Measurements from ENCODE around the gene HIGD1C.
"Not testable (repeated sequence)": the region's sequence is repeated elsewhere in the genome, so short reads cannot be mapped to it uniquely, and the experiment has no call there.

HIGD1C gene

DNA sequence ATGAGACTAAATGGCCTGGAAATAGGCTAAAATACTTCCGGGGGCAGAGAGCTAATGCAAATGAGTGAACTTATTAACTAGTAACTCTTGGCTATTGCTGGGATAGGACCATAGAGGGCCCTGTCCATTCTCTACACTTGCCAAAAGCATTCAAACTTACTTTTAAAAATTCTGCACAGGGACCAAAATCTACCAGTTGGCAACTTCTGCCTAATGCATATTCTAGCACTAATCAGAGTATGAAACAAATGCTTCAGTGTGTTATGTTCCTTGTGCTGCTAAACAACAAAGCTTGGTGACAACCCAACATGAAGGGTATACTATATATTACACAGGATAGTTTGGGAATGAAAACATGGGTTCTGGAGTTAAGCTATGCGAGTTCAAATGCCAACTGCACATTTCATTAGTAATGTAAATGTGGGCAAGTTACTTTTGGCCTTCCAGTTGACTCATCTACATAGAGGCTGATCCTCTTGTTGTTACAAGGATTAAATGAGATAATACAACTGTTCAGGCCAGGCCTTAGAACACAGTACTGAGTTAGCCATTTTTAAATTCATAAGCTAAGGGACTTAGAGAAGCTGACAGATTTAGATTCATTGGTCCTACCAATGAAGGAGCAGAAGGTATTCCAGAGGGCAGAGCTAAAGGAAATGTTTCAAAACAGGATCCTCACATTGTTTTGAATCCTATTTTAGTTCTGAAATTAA, 32.4 kb downstream of the HIGD1C start:
- no peak for DNase-seq (ENCODE audit: low read depth in 2 of 2)

DNA sequence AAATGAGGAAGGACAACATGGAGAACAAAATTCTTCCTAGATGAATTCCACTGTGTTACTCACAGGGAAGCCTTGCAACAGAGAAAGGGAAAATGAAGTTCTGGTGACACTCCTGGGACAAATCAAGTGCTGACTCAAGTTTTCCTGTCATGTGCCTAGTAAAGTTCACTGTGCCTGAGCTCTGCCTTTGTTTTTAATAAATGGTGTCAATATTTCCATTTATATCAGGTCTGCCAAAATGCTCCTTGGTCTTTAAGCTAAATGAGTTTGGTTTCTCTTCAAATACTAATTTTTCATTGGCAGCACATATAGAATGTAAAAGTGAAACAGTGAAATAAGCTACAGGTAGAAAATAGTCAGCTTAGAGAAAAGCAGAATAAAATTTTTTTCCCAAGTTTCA, 33.0 kb downstream of the HIGD1C start:
- DNase-seq (ENCODE audit: low read depth in 2 of 2), result peak; percentile 21 to 29

DNA sequence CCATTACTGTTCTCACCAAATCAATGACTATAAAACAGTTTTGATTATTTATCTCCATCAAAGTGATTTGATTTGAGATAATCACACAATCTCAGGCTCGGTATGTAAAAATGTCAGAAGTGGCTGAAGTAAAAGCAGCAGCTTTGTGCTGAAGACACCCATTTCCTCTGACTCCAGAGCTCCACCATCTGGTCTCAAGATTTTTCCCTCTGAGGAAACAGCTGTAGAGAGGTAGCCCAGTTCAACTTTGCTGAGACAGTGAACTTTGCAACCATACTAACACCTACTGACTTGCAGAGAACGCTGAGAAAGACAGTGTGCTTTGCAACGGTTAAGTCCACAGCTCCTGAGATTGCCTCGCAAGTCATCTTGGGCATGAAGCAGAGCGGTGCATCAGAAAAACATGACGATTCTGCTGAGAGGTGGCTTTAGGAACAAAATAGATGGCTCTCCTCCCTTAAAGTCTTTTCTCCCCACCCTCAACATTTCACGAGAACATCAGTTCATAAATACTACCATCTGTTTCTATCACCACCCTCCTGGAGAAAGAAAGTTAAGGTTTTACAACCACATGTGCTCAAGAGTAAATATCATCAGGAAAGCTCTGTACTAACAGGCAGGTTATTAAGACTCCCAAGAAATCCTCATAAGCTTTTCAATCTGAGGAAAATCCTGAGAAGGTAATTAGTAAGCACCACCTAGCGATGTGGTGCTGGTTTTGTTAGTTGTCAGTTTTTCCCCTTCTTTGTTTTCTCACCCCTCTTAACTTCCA, 34.8 kb downstream of the HIGD1C start:
- DNase-seq (ENCODE audit: low read depth in 2 of 2), result peak; percentile 32 to 35

DNA sequence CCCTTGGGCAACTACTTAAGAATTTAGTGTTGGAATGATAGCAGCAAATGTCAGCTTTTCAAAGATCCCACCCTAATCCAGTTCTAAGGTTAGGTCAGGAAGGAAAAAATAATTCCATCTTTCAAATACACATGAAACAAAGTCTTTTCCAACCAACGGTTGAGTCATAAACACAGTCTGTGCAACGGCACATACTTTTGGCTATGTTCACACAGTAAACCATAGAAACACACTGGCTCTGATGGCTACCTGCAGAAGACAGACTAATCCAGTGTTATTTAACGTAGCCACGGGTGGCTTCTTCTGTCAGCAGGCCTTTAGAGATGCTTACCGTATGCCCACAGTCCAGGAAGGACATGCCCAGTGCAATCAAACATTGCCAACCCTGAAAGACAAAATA, 35.7 kb downstream of the HIGD1C start:
- no peak for DNase-seq (ENCODE audit: low read depth in 2 of 2)

DNA sequence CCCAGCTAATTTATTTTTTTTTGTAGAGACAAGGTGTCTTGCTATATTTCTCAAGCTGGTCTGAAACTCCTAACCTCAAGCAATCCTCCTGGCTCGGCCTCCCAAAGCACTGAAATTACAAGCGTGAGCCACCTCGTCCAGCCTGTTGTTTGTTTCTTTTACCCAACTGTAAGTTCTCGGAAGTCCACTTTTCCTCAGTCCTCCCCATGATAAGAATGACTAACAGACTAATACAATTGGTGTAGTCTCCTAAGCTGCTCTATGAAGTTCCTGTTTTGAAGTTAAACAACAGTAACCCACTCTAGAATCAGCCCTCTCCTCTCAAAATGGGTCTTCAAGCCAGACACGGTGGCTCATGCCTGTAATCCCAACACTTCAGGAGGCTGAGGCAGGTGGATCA, 36.5 kb downstream of the HIGD1C start:
- no peak for DNase-seq (ENCODE audit: low read depth in 2 of 2)

DNA sequence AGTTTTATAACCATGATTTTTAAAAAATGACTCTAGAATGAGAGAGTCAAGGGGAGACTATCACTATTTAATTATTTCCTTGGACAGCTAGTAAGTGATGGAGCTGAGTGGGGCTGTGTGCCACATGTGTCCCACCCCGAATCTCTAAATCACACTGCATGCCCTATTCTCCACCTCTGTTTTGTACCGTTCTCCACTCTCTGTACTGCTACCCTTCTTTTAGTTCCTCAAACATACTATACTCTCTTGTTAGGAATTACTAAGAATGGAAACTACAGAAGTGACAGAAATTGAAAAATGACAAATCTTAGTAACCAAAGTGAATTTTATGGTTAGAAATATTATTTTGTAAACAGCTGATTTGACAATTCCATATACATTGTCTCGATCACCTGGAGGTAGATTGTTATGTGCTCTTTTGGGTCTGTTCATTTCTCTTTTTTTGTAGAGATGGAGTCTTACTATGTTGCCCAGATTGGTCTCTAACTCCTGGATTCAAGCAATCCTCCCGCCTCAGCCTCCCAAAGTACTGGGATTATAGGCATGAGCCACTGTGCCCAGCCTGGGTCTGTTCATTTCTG, 37.9 kb downstream of the HIGD1C start:
- no peak for DNase-seq (ENCODE audit: low read depth in 2 of 2)

DNA sequence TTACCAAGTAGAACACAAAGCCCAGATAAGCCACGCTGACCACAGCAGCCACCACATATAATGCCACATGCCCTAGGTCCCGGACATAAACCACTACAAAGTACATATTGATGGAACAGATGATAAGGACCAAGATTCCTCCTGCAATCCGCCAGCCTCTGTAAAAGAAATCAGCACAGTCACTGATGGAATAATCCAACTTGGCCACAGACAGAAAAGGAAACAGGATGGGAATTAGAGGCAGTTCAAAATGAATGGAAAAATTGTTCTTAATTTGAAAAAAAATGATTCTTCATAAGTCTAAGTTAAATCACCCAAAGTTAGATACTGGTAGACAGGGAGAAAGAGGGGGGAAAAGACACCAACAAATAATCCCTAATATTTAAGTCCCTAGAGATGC, 38.4 kb downstream of the HIGD1C start:
- DNase-seq (ENCODE audit: low read depth in 2 of 2), result no peak

DNA sequence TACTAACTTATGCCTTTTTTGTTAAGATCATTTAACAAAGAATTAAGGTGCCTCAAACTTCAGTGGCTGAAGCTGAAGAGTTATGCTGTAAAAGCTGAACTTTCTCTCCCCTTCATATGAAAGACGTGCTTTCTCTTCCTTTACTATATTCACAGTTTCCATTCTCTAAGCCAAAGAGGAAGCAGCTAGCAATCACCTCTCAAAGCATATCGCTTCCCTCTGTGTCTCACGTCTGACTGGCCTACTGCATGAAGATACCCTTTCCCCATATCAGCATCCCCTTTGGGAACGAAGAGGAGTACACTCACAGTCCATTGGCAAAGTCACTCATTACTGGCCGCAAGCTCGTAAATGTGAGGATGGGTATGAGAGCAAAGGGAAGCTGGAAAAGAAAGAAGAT, 38.9 kb downstream of the HIGD1C start:
- no peak for DNase-seq (ENCODE audit: low read depth in 2 of 2)

DNA sequence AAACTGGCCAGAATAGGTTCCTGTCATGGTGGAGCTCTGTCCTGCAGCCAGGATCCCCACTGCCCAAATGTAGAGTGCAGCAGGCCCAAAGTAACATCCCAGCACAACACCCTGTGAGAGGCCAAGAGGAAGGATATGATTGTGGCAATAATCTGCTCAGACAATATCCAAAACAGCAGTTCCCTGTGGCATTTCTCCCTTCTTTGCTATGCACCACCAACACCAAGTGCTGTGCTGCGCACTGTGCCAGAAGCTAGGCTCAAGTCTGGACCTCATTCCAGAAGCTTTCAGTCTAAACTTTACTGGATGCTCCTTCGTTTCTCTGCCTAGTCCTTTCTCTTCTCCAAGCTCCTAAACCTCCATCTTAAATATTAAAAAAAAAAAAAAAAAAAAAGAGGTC, 40.5 kb downstream of the HIGD1C start:
- no peak for DNase-seq (ENCODE audit: low read depth in 2 of 2)

DNA sequence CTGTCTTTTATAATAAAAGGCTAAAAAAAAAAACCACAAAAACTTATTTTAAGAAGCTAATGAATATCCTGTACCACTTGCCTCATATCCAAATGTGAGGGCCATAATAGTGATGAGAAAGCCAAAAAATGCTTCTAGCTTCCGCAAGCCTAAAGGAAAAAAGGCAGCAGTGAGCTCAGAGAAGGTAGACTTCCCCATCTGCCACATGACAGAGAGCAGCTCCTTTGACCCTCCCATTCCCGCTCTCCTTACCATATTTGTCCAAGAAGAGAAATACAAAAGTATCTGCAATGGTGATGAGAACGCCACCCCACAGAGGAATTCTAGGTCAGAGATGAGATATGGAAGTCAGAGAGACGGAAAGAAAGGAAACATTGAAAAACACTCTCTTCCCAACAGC, 46.7 kb downstream of the HIGD1C start:
- DNase-seq (ENCODE audit: low read depth in 2 of 2), result no peak

DNA sequence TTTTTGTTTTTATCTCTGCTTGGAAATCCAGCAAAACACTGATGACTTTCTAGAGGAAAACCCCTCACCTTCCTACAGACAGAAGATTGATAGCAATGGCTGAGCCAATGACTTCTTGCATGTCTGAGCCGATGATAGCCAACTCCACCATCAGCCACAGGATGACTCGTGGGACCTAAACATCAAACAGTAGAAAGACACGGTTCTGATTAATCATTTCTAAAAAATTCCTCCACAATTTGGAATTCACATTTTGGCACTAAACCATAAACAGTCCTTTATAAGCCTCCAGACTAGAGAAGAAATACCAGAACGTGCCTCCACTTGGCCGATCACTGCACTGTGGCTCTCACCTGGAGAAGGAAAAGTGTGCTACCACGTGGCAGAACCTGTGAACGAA, 47.9 kb downstream of the HIGD1C start:
- peak; percentile 57 to 63 for DNase-seq (ENCODE audit: low read depth in 2 of 2)

DNA sequence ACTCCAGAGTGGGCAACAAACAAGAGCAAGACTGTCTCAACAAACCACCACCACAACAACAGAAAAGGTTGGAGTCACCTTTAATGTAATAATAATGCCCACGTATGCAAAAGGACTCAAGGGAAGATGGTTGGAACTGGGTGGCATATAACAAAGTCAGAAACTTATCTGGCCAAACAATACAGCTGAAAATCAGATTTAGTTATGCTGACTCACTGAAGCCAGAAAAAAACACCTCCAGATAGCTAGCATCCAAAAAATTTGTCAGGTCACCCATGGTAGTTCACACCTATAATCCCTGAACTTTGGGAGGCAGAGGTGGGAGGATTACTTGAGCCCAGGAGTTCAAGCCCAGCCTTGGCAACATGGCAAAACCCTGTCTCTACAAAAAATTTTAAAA, 49.5 kb downstream of the HIGD1C start:
- no peak for DNase-seq (ENCODE audit: low read depth in 2 of 2)

DNA sequence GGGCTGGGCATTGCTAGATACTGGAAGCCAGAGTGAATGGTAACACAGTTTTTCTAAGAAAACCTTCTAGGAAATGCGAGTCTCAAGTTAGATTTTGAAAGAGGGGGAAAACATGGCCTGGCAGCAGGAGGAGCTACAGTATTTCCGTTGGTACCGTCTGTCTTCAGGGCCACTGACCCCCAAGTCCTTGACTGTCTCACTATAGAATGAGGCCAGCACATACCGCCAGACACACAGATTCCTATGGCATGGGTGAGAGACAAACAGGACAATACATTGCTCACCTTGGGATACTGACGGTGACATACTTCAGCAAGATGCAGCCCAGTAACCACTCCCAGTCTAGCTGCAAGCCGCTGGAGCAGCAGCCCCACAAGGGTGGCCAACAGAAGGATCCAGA, 52.2 kb downstream of the HIGD1C start:
- no peak for DNase-seq (ENCODE audit: low read depth in 2 of 2)

DNA sequence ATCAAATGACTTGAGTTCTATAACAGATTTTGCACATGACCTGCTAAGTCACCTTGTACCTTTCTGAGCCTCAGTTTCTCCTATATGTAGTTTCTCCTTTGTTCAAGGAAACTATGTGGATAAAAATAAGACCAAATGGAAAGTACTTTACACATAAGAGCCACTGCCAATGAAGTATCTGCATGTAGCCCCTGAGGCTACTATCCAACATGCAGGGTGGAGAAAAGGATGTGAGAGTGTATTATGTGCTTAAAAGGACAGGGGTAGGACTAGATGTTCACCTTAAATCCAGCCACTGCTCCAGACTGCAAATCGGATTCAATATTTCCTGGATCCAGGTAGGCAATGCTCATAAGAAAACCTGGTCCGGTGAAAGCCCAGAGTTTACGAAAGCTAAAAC, 52.7 kb downstream of the HIGD1C start:
- DNase-seq (ENCODE audit: low read depth in 2 of 2), result no peak

DNA sequence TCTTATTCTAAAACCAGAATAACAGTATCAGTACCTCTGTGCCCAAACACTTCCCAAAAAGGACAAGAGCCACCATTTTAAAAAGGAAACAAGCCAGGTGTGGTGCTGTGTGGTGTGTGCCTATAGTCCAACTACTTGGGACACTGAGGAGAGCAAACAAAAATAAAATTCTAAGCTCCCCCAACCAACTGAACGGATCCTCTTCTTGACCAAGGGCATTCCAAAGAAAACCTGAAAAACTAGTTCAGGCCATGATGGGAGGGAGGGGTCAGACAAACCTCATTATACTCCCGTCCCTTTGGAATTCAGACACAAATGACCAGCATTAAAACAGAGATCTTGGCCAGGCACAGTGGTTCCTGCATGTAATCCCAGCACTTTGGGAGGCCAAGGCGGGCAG, 53.3 kb downstream of the HIGD1C start:
- no peak for DNase-seq (ENCODE audit: low read depth in 2 of 2)

DNA sequence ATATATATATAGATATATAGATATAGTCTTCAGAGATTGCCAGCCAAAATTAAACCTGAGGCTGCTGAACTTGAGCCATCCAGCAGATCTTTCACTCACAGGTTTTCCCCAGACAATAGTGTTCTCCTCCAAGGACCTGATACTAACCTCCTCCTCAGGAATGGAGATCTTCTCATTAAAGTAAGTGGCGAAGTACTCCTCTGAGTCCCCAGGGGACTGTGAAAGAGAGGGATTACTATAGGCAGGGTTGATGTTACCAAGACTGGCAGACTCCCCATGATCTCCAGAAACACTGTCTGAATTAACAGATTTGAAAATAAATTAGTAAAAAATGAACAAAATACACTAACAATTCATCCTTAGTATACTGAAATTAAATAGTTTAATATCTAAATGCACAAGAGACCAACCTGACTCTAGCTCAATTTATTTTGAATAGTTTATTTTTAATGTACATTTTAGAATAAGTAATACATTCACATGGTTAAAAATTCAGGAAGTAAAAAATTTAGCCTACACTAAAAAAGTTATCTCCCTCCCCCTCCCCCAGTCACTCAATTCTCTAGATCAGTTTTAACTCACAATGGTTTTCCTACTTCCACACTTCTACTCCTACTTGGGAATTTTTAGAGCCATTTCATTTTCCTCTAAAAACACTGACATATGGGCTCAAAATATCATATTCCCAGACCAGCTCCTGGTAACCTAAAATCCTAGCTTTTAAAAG, 56.1 kb downstream of the HIGD1C start:
- DNase-seq (ENCODE audit: low read depth in 2 of 2), result no peak

DNA sequence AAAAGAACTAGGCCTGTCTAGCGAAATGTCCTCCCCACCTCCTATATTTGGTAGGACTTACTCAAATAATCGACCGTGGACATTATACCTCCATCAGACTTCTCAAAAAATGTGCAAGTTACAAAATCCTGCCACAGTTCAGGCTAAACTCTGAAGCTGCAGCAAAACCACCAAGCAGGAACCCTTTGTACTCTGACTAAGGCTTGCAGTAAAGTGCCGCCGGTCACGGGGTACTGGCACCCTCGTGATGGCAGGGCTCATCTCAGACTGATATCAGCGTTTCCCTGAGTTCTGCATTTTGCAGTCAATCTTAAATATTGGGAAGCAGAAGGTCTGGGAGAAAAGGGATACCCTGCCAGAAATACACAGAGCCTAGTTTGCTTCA, 56.7 kb downstream of the HIGD1C start:
- DNase-seq (ENCODE audit: low read depth in 2 of 2), result no peak

DNA sequence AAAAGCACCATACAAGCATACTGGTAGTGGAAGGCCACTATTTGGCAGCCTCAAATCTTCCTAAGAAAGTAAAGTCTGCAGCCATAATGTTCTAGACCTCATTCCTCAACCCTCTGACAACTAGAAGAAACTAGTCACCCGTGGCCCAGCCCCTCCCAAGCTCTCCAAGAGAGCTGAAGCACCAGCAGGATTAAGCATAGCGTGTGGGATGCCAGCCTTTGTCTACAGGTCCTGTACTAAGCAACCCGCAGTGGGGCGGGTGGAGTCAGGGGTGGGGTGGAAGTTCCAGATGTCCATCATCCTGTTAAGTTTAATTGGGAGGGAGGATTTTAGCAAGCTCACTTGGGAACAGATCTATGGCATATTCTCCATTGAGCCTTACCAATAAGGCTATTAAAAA, 59.6 kb downstream of the HIGD1C start:
- DNase-seq (ENCODE audit: low read depth in 2 of 2), result no peak

DNA sequence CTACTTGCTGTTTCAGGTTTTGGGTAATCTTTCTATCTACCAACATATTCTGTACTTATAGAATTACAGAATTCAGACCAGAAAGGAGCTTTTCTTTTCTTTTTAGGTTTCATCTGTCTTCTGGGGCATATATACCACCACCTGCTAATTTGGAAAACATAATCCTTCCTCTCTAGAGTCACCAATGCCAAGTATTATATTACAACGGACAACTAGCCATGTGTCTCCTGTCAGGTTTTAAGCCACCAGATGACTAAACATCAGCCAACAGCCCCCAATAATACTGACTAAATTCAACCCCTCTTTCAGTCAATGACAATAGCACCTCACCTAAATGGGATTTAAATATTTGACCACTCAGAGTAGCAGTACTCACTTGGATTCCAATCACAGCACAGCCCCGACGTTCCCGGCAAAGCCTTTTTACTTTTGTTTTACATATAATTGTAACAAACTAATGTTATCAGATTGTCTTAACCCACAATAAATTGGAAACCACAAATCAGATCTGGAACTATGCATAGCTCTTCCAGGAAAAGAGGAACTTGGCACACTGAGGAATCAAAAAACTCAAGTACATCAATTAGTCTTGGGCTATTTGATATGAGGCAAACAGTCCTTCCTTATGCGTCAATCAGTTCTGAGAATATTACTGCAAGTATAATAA, 60.4 kb downstream of the HIGD1C start:
- no peak for DNase-seq (ENCODE audit: low read depth in 2 of 2)

DNA sequence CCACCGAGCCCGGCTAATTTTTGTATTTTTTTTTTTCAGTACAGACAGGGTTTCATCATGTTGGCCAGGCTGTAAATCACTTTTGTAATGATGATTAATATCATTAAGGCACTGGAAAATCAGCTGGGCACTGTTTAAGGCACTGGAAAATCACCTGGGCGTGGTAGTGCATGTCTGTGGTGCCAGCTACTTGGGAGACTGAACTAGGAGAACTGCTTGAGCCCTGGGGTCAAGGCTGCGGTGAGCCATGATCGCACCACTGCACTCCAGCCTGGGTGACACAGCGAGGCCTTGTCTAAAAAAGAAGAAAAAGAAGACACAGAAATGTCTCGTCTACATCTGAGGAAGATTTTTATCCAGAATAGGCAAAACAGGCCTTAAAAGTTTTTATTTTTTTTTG, 61.1 kb downstream of the HIGD1C start:
- DNase-seq (ENCODE audit: low read depth in 2 of 2), result no peak

DNA sequence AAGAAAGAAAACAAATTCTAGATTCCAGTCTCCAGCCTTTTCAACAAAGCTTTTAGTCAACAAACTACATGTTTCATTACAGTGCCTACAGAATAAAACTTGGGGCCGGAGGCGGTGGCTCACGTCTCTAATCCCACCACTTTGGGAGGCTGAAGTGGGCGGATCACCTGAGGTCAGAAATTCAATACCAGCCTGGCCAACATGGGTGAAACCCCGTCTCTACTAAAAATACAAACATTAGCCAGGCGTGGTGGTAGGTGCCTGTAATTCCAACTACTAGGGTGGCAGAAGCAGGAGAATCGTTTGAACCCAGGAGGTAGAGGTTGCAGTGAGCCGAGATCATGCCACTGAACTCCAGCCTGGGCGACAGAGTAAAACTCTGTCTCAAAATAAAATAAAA, 62.1 kb downstream of the HIGD1C start:
- DNase-seq (ENCODE audit: low read depth in 2 of 2), result not testable (repeated sequence)

DNA sequence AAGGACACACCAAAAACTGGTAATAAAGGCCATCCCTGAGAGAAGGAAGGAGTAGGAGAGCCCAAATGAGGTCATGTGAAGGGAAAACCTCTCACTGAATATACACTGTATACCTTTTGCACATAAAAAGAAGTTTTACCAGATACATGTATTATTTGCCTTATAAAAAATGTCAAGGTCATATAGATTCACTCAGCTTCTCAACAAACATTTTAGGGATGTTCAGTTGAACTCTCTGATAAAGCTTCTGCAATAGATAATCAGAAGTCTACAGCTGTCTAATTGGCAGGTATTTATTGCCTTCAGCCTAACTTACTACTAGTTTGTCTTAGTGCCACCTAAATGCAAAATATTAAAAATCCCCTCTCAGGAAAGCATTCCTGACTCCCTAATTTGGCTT, 65.1 kb downstream of the HIGD1C start:
- no peak for DNase-seq (ENCODE audit: low read depth in 2 of 2)

Measured in fibroblast of skin of left quadriceps (primary cell).